ENCODE results near the gene SLC28A3. TPM values are rescaled to one million over a fixed set of nuclear protein-coding genes. Genes with fewer than 3 reads are reported as not detected.

Gene SLC28A3
- total and polyA plus RNA-seq, 7 donors: 0.23 to 2.4 TPM; not detected in 5

DNA sequence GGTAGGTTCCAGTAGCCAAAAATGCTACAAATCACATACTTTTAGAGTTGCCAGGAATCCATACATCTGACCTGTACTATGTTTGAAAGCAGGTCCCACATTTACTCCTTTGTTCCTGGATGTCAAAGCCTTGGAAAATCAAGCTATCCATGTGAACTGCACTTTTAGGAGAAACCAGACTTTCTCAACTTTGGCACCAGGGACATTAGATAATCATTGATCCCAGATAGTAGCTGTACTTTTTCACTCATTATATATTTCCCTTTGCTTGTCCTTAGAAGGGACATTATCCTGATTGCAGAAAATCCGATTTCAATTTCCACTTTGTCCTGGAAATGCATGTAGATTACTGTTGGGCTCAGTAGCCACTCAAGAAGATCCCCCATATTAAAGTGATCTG is 44.1 kb upstream of the SLC28A3 start:
- no peak for DNase-seq
- H3K27ac ChIP-seq: no peak overlapping the region
- H3K4me3 ChIP-seq: no peak overlapping the region
- WGBS, 2 donors: 89 to 91% methylated on average over 1 of the region's 1 CpG
- H3K36me3 ChIP-seq: no peaks in the 10 kb centered on the region
- no peaks in the 10 kb centered on the region for H3K4me1 ChIP-seq
- intact Hi-C loops (cut with DNase I): no loop called here
- H3K27me3 ChIP-seq: no peaks in the 10 kb centered on the region
- H3K9me3 ChIP-seq: no peaks in the 10 kb centered on the region
- TF ChIP-seq EP300 (IDR thresholded peaks at IDR 0.05): no peak
- TF ChIP-seq CTCF (IDR thresholded peaks at IDR 0.05): no peak
- no peak for TF ChIP-seq POLR2AphosphoS5 (IDR thresholded peaks at IDR 0.05)
- TF ChIP-seq POLR2A (IDR thresholded peaks at IDR 0.05): no peak

GRCh38 chr9:84383178-84383577 is 42.6 kb upstream of the SLC28A3 start:
- DNase-seq: no peak
- intact Hi-C loops (cut with DNase I): no loop called here
- Histone ChIP-seq H3K27ac (no peak overlapping the region), H3K27me3 (no peaks in the 10 kb centered on the region), H3K4me3 (no peak overlapping the region), H3K9me3 (no peaks in the 10 kb centered on the region), H3K36me3 (no peaks in the 10 kb centered on the region), H3K4me1 (no peaks in the 10 kb centered on the region)
- 74 to 81% methylated on average over 3 of the region's 3 CpGs for WGBS, 2 donors
- TF ChIP-seq EP300 (IDR thresholded peaks at IDR 0.05): no peak

DNA sequence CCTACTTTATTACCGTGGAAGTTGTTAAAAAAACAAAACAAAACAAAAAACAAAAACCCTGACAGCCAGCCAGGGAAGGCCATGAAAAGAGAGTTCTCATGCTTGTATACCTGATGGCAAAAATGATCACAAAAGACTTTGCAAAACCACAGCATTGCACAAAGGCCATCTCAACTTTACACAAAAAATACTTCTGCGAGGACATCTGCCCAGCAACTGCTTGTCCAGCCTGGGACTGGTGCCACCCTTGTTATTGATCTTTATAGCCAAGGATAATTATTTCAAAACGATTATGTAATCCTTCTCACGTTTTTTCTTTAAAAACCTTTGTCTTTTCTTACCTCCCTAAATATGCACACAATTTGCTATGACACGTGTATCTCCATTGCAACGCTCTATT is 42.2 kb upstream of the SLC28A3 start:
- no peak for DNase-seq
- TF ChIP-seq POLR2A (IDR thresholded peaks at IDR 0.05) (no peak), POLR2AphosphoS5 (IDR thresholded peaks at IDR 0.05) (no peak), EP300 (IDR thresholded peaks at IDR 0.05) (no peak), CTCF (IDR thresholded peaks at IDR 0.05) (no peak)
- 44 to 77% methylated on average over 6 of the region's 6 CpGs for WGBS, 2 donors
- no peaks in the 10 kb centered on the region for H3K27me3 ChIP-seq
- H3K4me3 ChIP-seq: no peak overlapping the region
- intact Hi-C loops (cut with DNase I): no loop called here
- no peaks in the 10 kb centered on the region for H3K9me3 ChIP-seq
- no peaks in the 10 kb centered on the region for H3K4me1 ChIP-seq
- no peaks in the 10 kb centered on the region for H3K36me3 ChIP-seq
- no peak overlapping the region for H3K27ac ChIP-seq

DNA sequence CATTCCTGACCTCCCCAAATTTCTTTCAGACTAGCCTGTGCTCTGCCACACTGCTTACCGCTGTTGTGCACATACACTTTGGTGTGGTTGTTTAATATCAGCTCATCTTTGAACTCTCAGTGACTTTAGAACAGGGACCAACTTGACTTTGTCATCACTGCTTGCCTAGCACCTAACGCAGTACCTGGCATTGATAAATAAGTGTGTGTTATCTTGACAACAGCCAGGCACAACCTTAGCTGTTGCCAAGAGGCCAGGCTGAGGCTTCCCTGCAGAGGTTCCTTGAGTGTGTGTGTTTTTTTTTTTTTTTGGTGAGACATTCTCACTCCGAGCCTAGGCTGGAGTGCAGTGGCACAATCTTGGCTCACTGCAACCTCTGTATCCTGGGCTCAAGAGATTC is 41.0 kb upstream of the SLC28A3 start:
- H3K36me3 ChIP-seq: no peaks in the 10 kb centered on the region
- DNase-seq: no peak
- H3K27me3 ChIP-seq: no peaks in the 10 kb centered on the region
- H3K4me1 ChIP-seq: no peaks in the 10 kb centered on the region
- H3K27ac ChIP-seq: no peak overlapping the region
- no peak overlapping the region for H3K4me3 ChIP-seq
- intact Hi-C loops (cut with DNase I): no loop called here
- no peaks in the 10 kb centered on the region for H3K9me3 ChIP-seq
- 90 to 96% methylated on average over 3 of the region's 3 CpGs for WGBS, 2 donors
- TF ChIP-seq CTCF (IDR thresholded peaks at IDR 0.05): no peak

- TF ChIP-seq POLR2AphosphoS5 (IDR thresholded peaks at IDR 0.05) (no peak), CTCF (IDR thresholded peaks at IDR 0.05) (no peak), EP300 (IDR thresholded peaks at IDR 0.05) (no peak), POLR2A (IDR thresholded peaks at IDR 0.05) (no peak)
- H3K4me1 ChIP-seq: no peaks in the 10 kb centered on the region
- no peaks in the 10 kb centered on the region for H3K36me3 ChIP-seq
- no peaks in the 10 kb centered on the region for H3K27me3 ChIP-seq
- no peak for DNase-seq
- H3K27ac ChIP-seq: no peak overlapping the region
- H3K9me3 ChIP-seq: no peaks in the 10 kb centered on the region
- no peak overlapping the region for H3K4me3 ChIP-seq
- intact Hi-C loops (cut with DNase I): no loop called here
These were observed 39.2 kb upstream of the SLC28A3 start for GRCh38 chr9:84379740-84380139.
